ENCODE measurements around the gene PRR15.
"Not testable (repeated sequence)": the region's sequence is repeated elsewhere in the genome, so short reads cannot be mapped to it uniquely, and the experiment has no call there.

The PRR15 gene

DNA sequence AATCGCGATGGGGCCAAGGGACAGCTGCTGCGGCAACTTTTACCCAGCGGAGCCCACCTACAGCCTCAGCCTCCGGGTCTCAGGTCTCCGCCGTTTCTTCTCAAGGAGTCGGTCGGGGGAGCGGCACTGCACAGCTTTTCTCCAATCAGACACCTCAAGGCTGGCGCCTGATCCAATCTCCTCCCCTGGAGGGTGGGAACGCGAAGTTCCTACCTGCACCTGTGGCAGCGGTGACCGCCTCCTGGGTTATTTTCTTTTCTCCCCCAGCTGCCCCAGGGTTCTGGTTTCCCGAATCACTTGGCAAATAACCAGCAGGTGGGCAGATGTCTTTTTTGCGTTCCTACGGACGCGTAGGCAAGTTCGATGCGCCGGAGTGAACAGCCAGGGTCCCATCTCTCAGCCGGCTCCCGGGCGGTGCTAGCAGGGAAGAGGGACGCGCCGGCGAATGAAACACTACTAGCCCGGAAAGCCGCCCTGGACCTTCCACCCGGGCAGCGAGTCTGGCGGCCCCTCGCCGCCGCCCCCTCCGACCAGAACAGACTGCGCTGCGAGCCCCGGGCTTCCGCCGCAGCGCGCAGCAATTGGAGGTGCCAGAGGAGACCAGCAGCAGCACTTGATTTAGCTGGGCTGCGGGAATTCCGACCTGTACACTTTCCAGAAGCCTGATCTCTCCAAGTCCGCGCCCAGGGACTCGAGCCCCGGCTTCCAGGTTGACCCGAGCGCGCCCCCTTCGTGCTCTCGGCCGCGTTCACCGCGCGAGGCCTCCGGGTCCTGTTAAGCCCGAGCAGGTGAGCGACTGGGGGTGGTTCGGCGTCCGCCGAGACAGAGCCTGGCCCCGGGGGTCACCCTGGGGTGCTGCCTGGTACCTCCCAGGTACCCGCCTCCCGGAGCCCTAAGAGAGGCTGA is at the start of gene PRR15:
PRR15 (plus strand) TSS at position 246 of the 906 bp plus-strand sequence. CDS start 2,495 bp downstream, outside the sequence.
- DNase-seq: peak; percentile 56

DNA sequence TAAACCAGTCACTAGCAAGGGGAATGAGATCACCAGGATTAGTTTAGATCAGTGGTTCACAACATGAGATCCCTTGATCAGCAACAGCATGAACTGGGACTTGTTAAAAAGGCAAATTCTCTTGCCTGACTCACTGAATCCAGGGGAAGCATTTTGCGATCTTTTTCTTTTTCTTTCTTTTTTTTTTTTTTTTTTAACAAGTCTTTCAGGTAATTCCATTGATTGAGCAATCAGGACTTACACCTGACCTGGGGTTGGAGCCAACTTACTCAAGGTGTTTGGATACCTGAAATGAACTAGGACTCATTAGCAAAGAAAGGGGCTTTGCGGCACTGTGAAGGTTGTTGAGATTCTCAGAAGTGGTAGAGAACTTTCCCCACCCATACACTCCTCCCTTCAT is 47.1 kb upstream of the PRR15 start:
- DNase-seq: no peak

GRCh38 chr7:29518616-29519015 is 45.0 kb upstream of the PRR15 start:
- no peak for DNase-seq

DNA sequence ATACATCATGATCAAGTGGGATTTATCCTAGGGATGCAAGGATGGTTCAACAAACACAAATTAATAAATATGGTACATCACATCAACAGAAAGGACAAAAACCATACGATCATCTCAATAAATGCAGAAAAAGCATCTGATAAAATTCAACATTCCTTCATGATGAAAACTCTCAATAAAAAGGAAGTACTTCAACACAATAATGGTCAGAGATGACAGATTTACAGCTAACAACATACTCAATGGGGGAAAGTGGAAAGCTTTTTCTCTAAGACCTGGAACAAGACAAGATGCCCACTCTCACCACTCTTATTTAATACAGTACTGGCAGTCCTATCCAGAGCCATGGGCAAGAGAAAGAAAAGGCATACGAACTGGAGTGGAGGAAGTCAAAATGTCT is 39.9 kb upstream of the PRR15 start:
- no peak for DNase-seq

DNA sequence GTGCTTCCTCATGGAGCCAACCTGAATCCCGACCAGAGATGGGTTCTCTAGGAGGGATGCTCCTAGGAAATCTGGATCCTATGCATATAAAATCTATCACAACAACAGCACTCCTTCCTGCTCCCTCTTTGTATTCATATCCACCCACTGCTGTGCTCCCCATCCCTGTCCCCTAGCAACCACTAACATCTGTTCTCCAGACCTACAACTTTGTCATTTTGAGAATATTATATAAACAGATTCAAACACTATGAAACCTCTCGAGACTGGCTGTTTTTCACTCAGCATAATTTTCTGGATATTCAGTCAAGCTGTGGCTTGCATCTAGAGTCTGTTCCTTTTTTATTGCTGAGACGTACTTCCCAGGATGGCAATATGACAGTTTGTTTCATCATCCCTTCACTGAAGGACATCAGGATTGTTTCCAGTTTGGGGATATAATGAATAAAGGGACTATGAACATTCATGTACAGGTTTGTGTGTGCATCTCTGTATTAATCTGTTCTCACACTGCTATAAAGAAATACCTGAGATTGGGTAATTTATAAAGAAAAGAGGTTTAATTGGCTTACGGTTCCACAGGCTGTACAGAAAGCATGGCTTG is 36.0 kb upstream of the PRR15 start:
- no peak for DNase-seq

- not testable (repeated sequence) for DNase-seq
Measured at GRCh38 chr7:29528526-29528925, 35.1 kb upstream of the PRR15 start.

DNA sequence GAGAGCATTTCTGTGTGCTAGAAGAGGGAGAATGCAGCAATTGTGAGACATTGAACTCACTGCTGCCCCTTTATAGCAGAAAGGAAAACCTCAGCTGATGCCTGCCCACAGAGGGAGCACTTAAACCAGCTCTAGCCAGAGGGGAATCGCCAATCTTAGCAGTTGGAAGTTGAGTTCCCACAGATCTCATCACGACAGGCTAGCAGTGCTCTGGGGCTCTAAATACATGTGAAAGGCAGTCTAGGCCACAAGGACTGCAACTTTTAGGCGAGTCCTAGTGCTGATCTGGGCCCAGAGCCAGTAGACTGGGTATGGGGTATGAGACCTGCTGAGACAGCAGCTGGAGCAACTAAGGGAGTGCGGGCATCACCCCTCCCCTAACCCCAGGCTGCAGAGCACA is 25.2 kb upstream of the PRR15 start:
- no peak for DNase-seq

DNA sequence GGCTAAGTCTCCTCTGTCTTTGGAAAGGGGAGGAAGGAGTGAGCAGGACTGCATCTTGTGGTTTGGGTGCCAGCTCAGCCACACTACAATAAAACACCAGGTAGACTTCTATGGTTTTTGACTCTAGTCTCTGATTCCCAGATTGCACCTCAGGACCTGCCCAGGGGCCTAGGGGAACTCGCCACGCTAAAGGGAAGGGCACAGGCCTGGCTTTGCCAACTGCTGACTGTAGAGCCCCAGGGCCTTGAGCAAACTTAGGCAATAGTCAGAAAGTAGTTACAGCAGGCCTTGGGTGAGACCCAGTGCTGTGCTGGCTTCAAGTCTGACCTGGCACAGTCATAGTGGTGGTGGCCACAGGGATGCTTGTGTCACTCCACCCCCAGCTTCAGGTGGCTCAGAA is 24.2 kb upstream of the PRR15 start:
- no peak for DNase-seq

DNA sequence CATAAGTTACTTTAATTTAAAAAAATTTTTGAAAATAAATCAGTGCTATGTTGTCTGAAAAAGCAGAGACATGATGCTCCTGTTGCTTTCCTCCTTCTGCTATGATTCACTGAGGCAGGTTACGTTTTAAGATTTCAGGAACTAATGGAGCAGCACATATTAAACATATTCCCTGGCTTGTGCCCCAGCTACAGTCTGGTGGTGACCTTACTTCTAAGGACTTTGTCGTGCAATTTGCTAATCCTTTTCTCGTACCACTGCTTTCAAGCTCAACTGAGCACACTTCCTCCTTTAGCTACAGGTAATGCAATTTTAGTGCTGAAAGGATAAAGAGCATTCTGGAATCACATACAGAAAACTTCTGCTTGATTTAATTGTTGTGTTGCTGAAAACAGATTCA is 16.2 kb upstream of the PRR15 start:
- no peak for DNase-seq

- no peak for DNase-seq
Measured at GRCh38 chr7:29548823-29549222, 14.8 kb upstream of the PRR15 start.

DNA sequence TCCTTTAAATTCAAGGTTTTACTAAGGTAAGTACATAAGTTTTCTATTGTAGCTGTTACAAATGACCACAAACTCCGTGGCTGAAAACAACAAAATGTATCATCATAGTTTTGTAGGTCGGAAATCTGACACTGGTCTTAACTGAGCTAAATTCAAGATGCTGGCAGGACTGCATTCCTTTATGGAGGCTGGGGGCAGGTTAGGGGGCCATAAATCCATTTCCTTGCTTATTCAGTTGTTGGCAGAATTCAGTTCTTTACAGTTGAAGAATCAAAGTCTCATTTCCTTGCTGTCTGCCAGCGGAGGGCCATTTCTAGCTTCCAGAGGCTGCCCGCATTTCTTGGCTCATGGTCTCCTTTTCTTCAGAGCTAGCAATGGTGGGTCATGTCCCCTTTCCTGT is 11.2 kb upstream of the PRR15 start:
- DNase-seq: no peak

- no peak for DNase-seq
Measured at GRCh38 chr7:29555061-29555460, 8.6 kb upstream of the PRR15 start.

DNA sequence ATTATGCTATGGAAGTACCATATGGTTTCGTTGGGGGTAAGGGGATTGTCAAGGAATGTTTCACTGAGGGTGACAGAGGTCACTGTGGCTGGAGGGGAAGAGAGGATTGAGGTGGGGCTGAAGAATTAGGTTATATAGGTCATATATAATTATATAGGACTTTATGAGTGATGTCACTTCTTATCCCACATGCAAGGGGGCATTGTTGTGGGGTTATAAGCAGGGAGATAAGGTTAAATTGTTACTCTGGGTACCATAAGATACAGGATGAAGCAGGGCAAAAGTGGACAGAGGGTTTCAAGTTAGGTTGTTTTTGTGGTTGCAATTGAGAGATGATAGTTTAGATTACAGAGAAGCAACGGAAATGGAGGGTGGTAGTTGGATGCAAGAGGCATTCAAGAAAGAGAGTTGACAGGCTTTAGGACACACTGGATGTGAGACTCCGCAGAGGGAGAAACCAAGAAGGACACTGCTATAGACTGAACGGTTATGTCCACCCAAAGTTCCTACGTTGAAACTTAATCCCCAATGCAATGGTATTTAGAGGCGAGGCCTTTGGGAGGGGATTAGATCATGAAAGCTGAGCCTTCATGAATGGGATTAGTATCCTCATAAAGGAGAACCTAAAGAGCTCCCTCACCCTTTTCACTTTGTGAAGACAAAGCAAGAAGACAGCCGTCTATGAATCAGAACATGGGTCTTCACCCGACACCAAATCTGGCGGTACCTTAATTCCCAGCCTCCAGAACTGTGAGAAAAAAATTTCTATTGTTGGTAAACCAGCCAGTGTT is 7.0 kb upstream of the PRR15 start:
- no peak for DNase-seq

GRCh38 chr7:29557954-29558353 is 5.7 kb upstream of the PRR15 start:
- no peak for DNase-seq

GRCh38 chr7:29561271-29561670 is 2.4 kb upstream of the PRR15 start:
- no peak for DNase-seq

GRCh38 chr7:29562307-29562706 is 1.3 kb upstream of the PRR15 start:
- no peak for DNase-seq

- peak; percentile 25 for DNase-seq
Measured at GRCh38 chr7:29564496-29565223, 1.0 kb downstream of the PRR15 start.

- no peak for DNase-seq
Measured at GRCh38 chr7:29565224-29565630, 1.6 kb downstream of the PRR15 start.

DNA sequence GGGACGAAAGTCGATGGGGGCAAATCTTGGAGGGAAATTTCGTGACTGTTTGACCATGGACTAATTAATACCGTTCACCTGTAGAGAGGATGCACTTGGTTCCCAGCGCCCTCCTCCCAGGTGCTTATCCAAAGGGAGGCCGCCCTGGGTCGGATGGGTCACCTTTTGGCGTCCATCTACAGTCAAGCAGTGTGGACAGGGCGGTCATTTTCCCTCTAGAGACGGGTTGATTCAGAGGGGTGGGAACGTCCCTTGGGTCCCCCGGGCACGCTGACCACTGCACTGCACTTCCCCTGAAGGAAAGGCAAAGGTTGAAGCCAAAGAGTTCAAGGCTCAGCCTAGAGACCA is 2.0 kb downstream of the PRR15 start:
- no peak for DNase-seq

DNA sequence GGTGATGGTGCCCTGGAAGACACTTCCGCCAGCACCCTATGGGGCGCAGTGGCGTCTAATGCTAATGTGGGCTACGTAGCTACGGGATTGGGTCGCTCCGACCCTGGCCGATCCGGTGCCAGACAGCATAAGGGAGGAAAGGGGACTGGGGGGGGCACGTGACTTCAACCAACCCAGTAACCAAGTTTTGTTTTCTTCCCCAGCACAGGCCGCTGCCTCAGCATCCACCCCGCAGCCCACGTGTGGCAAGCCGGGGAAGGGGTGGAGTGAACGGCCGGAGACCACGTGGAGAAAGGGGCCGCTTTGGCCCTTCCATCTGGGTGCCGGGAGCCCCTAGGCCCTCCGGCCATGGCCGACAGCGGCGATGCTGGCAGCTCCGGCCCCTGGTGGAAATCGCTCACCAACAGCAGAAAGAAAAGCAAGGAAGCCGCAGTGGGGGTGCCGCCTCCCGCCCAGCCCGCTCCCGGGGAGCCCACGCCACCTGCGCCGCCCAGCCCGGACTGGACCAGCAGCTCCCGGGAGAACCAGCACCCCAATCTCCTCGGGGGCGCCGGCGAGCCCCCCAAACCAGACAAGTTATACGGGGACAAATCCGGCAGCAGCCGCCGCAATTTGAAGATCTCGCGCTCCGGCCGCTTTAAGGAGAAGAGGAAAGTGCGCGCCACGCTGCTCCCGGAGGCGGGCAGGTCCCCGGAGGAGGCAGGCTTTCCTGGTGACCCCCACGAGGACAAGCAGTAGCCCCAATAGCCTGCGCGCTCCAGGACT is 2.5 kb downstream of the PRR15 start:
- no peak for DNase-seq

DNA sequence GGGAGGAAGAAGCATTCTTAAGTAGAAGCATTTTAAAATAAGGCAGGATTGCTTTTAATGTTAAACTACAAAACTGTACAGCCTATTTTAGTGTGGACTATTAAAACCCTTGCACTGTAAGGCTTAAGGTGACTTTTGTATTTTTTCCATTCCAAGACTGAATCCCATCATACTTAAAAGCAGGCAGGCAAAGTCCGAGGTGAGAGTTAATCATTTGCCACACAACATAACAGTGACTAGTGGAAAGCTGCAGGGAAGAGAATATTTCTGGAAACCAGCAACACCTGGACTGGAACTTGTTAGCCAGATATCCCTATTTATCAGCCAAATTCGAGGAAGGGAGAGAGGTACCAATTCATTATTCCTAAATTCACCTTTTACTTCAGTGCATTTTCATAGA is 3.5 kb downstream of the PRR15 start:
- no peak for DNase-seq

GRCh38 chr7:29569648-29570047 is 6.0 kb downstream of the PRR15 start:
- DNase-seq: no peak
